ENCODE results near the gene PERCC1. TPM values are rescaled to one million over a fixed set of nuclear protein-coding genes. Genes with fewer than 3 reads are reported as not detected.

Gene PERCC1
- total RNA-seq, 1 experiment from 2014 or later = not detected

- Histone ChIP-seq H3K27ac (no peak overlapping the region), H3K36me3 (peaks cover 14% of the 10 kb centered on the region), H3K4me1 (replicated peaks) (no peaks in the 10 kb centered on the region), H3K4me3 (no peak overlapping the region), H3K9me3 (replicated peaks) (no peaks in the 10 kb centered on the region), H3K27me3 (replicated peaks) (no peaks in the 10 kb centered on the region)
- DNase-seq (ENCODE audit: low read depth in 1 of 2, low spot score in 2 of 2) = no peak
Observed at GRCh38 chr16:1455190-1456171, 24.6 kb downstream of the PERCC1 start.

DNA sequence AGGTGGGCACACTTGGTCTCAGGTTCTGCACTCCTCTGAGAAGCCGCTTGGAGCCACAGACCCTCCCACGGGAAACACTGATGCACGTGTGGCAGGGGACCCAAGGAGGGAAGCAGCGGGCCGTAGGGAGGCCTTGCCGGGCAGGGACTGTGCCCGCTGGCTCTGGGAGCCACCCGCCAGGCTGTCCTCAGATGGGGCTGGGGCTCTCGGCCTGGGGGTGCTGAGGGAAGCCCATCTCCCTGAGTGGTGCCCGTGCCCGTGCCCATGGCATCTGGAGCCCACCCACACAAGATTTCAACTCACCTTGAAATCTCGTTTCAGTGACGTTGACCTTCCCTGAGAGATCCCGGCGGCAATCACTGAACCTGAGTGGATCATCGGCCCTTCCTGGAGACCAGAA, 26.1 kb downstream of the PERCC1 start:
- no peak for DNase-seq (ENCODE audit: low read depth in 1 of 2, low spot score in 2 of 2)
- Histone ChIP-seq H3K4me3 (no peak overlapping the region), H3K4me1 (replicated peaks) (no peaks in the 10 kb centered on the region), H3K27ac (no peak overlapping the region), H3K9me3 (replicated peaks) (no peaks in the 10 kb centered on the region), H3K36me3 (peaks cover 22% of the 10 kb centered on the region), H3K27me3 (replicated peaks) (no peaks in the 10 kb centered on the region)

GRCh38 chr16:1457489-1458245, 26.8 kb downstream of the PERCC1 start:
- Histone ChIP-seq H3K4me1 (replicated peaks) (no peaks in the 10 kb centered on the region), H3K27me3 (replicated peaks) (no peaks in the 10 kb centered on the region), H3K4me3 (no peak overlapping the region), H3K9me3 (replicated peaks) (no peaks in the 10 kb centered on the region), H3K36me3 (peaks cover 22% of the 10 kb centered on the region), H3K27ac (no peak overlapping the region)
- DNase-seq (ENCODE audit: low read depth in 1 of 2, low spot score in 2 of 2) = no peak

DNA sequence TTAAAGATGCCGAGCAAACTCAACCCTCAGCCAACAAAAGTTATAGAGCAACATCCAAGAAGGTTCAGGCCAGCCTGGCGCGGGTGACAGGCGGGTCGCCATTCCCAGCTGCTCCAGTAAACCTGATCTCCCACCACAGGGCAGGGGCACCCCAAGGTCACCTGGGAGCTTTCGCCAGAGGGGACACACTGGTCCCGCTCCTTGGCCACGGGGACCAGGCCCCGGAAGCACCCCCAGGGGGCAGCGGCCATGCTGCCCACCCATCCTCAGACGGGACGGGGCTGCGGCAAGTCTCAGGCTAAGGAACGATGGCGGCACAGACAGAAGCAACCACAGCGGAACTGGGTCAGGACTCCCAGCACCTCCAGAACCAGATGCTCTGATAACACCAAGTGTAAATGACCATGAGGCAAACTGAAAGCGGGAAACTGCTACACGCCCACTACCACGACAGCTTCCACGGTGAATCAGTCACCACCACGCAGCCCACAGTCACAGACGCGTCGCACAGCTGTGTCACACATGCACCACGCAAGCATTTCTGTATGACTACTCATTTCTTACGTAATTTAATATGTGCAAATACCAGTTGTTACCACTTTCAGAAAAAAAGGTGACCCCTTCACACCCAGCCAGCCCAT, 27.6 kb downstream of the PERCC1 start:
- no peak for DNase-seq (ENCODE audit: low read depth in 1 of 2, low spot score in 2 of 2)
- Histone ChIP-seq H3K9me3 (replicated peaks) (no peaks in the 10 kb centered on the region), H3K4me3 (no peak overlapping the region), H3K36me3 (peaks cover 19% of the 10 kb centered on the region), H3K27me3 (replicated peaks) (no peaks in the 10 kb centered on the region), H3K27ac (no peak overlapping the region), H3K4me1 (replicated peaks) (no peaks in the 10 kb centered on the region)

DNA sequence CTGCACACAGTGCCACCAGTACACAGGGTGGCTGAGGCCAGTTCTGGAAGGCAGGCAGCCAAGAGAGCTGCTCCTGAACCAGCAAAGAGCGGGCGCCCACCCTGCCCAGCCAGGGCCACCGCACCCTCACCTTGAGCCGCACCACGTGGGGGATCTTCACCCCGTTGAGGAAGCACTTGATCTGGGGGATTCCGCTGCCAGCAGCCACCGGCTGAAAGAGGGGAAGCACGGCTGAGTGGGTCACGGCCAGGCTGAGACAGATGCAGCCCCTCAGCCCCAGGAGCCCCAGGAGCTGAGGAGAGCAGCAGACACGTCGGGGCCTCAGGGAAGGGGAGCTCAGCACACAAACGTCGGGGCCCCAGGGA, 28.1 kb downstream of the PERCC1 start:
- no peaks in the 10 kb centered on the region for H3K9me3 ChIP-seq (replicated peaks)
- no peaks in the 10 kb centered on the region for H3K4me1 ChIP-seq (replicated peaks)
- no peak for DNase-seq (ENCODE audit: low read depth in 1 of 2, low spot score in 2 of 2)
- H3K4me3 ChIP-seq = no peak overlapping the region
- no peaks in the 10 kb centered on the region for H3K27me3 ChIP-seq (replicated peaks)
- H3K27ac ChIP-seq = no peak overlapping the region
- peaks cover 17% of the 10 kb centered on the region for H3K36me3 ChIP-seq

- no peaks in the 10 kb centered on the region for H3K9me3 ChIP-seq (replicated peaks)
- no peak overlapping the region for H3K4me3 ChIP-seq
- no peak overlapping the region for H3K27ac ChIP-seq
- H3K4me1 ChIP-seq (replicated peaks) = no peaks in the 10 kb centered on the region
- no peaks in the 10 kb centered on the region for H3K27me3 ChIP-seq (replicated peaks)
- DNase-seq (ENCODE audit: low read depth in 1 of 2, low spot score in 2 of 2) = no peak
- H3K36me3 ChIP-seq = peaks cover 17% of the 10 kb centered on the region
Observed at GRCh38 chr16:1459967-1460366, 29.1 kb downstream of the PERCC1 start.

DNA sequence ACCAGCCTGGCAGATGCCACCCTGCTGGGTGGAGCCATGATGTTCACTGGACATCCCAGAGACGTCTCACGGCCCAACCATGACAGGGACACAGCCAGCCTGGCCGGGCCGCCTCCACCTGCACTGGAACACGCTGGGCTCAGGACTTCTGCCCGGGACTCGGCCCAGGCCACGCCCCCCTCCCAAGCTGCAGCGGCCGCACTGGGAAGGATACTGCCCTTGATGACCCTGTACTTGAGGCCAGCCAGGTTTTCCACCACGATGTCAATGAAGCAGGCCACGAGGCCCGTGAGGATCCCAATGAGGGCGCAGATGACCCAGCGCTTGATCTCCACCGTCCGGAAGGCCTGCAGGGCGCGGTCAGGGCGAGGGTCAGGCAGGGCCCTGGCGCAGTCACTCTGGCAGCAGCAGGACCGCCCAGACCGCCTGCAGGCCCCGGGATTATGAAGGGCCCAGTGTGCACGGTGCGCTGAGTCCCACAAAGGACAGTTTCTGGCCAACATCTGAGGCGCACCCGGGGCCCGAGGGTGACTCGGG, 29.8 kb downstream of the PERCC1 start:
- Histone ChIP-seq H3K36me3 (peaks cover 16% of the 10 kb centered on the region), H3K27ac (no peak overlapping the region), H3K27me3 (replicated peaks) (no peaks in the 10 kb centered on the region), H3K4me3 (no peak overlapping the region), H3K4me1 (replicated peaks) (no peaks in the 10 kb centered on the region), H3K9me3 (replicated peaks) (no peaks in the 10 kb centered on the region)
- no peak for DNase-seq (ENCODE audit: low read depth in 1 of 2, low spot score in 2 of 2)

- peaks cover 14% of the 10 kb centered on the region; the same call in 1 of the 2 replicates for H3K36me3 ChIP-seq
- no peaks in the 10 kb centered on the region for H3K9me3 ChIP-seq (replicated peaks)
- no peak for DNase-seq (ENCODE audit: low read depth in 1 of 2, low spot score in 2 of 2)
- H3K4me1 ChIP-seq (replicated peaks) = no peaks in the 10 kb centered on the region
- H3K27ac ChIP-seq = no peak overlapping the region
- no peaks in the 10 kb centered on the region for H3K27me3 ChIP-seq (replicated peaks)
- no peak overlapping the region for H3K4me3 ChIP-seq
Observed at GRCh38 chr16:1461146-1461545, 30.3 kb downstream of the PERCC1 start.

DNA sequence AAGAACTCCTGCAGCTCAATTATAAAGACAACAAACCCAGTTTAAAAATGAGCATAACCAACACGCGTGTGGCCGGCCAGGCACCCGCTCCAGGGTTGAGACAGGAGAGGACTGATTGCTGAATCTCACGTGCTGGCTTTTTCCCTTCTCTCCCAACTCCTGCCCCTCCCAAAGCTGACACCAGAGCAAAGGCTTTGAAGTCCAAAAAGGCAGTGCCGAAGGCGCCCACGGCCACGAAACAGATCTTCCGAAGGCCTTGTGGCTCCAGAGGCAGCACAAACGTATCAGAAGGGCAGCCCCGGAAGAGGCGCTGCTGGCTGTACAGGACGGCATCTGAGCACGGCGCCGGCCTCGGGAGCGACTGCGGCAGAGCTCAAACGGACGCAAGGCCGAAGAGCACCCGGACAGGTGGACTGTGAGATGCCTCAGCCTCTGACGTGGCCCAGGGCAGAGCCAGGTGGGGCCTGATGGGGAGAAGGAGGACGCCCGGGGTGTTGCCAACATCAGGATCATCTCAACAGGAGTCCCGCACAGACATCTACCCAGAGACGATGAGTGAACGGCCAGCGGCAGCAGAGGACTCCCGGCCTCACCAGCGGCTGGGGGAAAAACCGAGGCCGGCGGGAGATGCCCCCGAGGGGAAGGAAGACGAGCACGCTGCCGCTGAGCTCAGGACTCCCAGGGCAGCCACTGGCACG, 33.5 kb downstream of the PERCC1 start:
- DNase-seq (ENCODE audit: low read depth in 1 of 2, low spot score in 2 of 2) = no peak
- Histone ChIP-seq H3K4me1 (replicated peaks) (no peaks in the 10 kb centered on the region), H3K4me3 (no peak overlapping the region), H3K36me3 (peaks cover 11% of the 10 kb centered on the region; the same call in 1 of the 2 replicates), H3K27me3 (replicated peaks) (no peaks in the 10 kb centered on the region), H3K9me3 (replicated peaks) (no peaks in the 10 kb centered on the region), H3K27ac (no peak overlapping the region)

GRCh38 chr16:1464894-1465566, 34.2 kb downstream of the PERCC1 start:
- Histone ChIP-seq H3K4me1 (replicated peaks) (no peaks in the 10 kb centered on the region), H3K36me3 (peaks cover 11% of the 10 kb centered on the region; the same call in 1 of the 2 replicates), H3K27me3 (replicated peaks) (no peaks in the 10 kb centered on the region), H3K4me3 (no peak overlapping the region), H3K27ac (no peak overlapping the region), H3K9me3 (replicated peaks) (no peaks in the 10 kb centered on the region)
- no peak for DNase-seq (ENCODE audit: low read depth in 1 of 2, low spot score in 2 of 2)

DNA sequence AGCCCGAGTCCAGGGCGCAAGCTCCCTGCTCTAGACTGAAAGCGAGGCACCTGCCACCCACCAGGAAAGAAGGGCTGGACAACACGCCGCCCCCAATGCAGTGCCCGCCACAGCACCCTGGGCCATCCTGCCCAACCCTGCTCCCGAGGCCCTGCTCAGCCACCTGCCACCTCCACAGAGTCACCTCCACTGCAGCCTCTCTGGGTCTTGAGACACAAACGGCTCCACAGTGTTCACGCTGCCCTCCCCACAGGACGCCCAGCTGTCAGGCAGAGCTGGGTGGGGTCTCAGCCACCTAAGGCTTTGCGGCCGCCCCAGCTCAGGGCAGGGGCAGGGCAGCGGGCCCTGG, 34.7 kb downstream of the PERCC1 start:
- Histone ChIP-seq H3K4me3 (no peak overlapping the region), H3K4me1 (replicated peaks) (no peaks in the 10 kb centered on the region), H3K27me3 (replicated peaks) (no peaks in the 10 kb centered on the region), H3K36me3 (peaks cover 7% of the 10 kb centered on the region; the same call in 1 of the 2 replicates), H3K27ac (no peak overlapping the region), H3K9me3 (replicated peaks) (no peaks in the 10 kb centered on the region)
- no peak for DNase-seq (ENCODE audit: low read depth in 1 of 2, low spot score in 2 of 2)

GRCh38 chr16:1466054-1466453, 35.2 kb downstream of the PERCC1 start:
- H3K27ac ChIP-seq = no peak overlapping the region
- H3K9me3 ChIP-seq (replicated peaks) = no peaks in the 10 kb centered on the region
- H3K4me3 ChIP-seq = no peak overlapping the region
- H3K27me3 ChIP-seq (replicated peaks) = no peaks in the 10 kb centered on the region
- no peak for DNase-seq (ENCODE audit: low read depth in 1 of 2, low spot score in 2 of 2)
- peaks cover 2% of the 10 kb centered on the region; the same call in 1 of the 2 replicates for H3K36me3 ChIP-seq
- no peaks in the 10 kb centered on the region for H3K4me1 ChIP-seq (replicated peaks)

Data from SJSA1 (cell line).